Left ventricle myocardium inferior (tissue), 1 donor: Measurements from ENCODE around the gene SLC10A7. TPM values are rescaled to one million over a fixed set of nuclear protein-coding genes. Genes with fewer than 3 reads are reported as not detected.

ENCODE experiments used
- DNase-seq: peaks from one replicate; pipeline ENCODE4 v3.0.0-alpha.2; 2020
- H3K27ac ChIP-seq: fragments of 200-600 bp; replicated peaks from 2 replicates; pipeline ENCODE4 v1.8.0; 2021
- H3K27me3 ChIP-seq: fragments of 200-600 bp; 2 replicates; pipeline ENCODE4 v1.8.0; 2021; ENCODE audit warnings: low read depth
- H3K36me3 ChIP-seq: fragments of 200-600 bp; 2 replicates; pipeline ENCODE4 v1.8.0; 2021
- H3K4me1 ChIP-seq: fragments of 200-600 bp; 2 replicates; pipeline ENCODE4 v1.8.0; 2021
- H3K4me3 ChIP-seq: fragments of 200-600 bp; 2 replicates; pipeline ENCODE4 v1.8.0; 2021; ENCODE audit warnings: mild to moderate bottlenecking, moderate library complexity
- H3K9me3 ChIP-seq: fragments of 200-600 bp; replicated peaks from 2 replicates; pipeline ENCODE4 v1.8.0; 2021
- CTCF ChIP-seq: fragments of 200-600 bp; IDR thresholded peaks from 2 replicates; pipeline ENCODE4 v1.8.0; 2021; ENCODE audit warnings: antibody characterized with exemption, mild to moderate bottlenecking, borderline replicate concordance
- intact Hi-C: fragments of 100-400 bp; cut with micrococcal nuclease; formaldehyde crosslinking; loops from one replicate; pipeline ENCODE4 v1.11.0; 2022
- total RNA-seq: library from RNA; stranded (reverse); fragmentation: NEBNext Ultra II Directional; extraction: Animal tissue kit (Norgen Biotek cat#: 25700); gene quantifications from one replicate; pipeline ENCODE4 v1.2.1, GENCODE V29; 2021
- donor health status: DM: no; HTN: yes; CAD: no; lungs with severe emphysema.

SLC10A7 gene
- total RNA-seq, 1 donor from 2014 or later = 4.3 TPM

GRCh38 chr4:146472404-146472803, 49.3 kb downstream of the SLC10A7 start:
- Histone ChIP-seq H3K36me3 (no peaks in the 10 kb centered on the region), H3K27ac (no peak overlapping the region), H3K4me1 (peaks cover 8% of the 10 kb centered on the region), H3K27me3 (no peaks in the 10 kb centered on the region), H3K9me3 (no peaks in the 10 kb centered on the region), H3K4me3 (no peak overlapping the region)
- TF ChIP-seq CTCF = no peak
- no peak for DNase-seq
- intact Hi-C loops = no loop called here

GRCh38 chr4:146470604-146471003, 51.1 kb downstream of the SLC10A7 start:
- no peak for DNase-seq
- Histone ChIP-seq H3K4me1 (no peaks in the 10 kb centered on the region), H3K4me3 (no peak overlapping the region), H3K9me3 (no peaks in the 10 kb centered on the region), H3K36me3 (no peaks in the 10 kb centered on the region), H3K27ac (no peak overlapping the region), H3K27me3 (no peaks in the 10 kb centered on the region)
- intact Hi-C loops = no loop called here
- TF ChIP-seq CTCF = no peak

GRCh38 chr4:146469022-146469421, 52.7 kb downstream of the SLC10A7 start:
- Histone ChIP-seq H3K27me3 (no peaks in the 10 kb centered on the region), H3K9me3 (no peaks in the 10 kb centered on the region), H3K4me1 (no peaks in the 10 kb centered on the region), H3K36me3 (no peaks in the 10 kb centered on the region), H3K27ac (no peak overlapping the region), H3K4me3 (no peak overlapping the region)
- no peak for TF ChIP-seq CTCF
- DNase-seq = no peak
- intact Hi-C loops = no loop called here

GRCh38 chr4:146465628-146466027, 56.1 kb downstream of the SLC10A7 start:
- Histone ChIP-seq H3K9me3 (no peaks in the 10 kb centered on the region), H3K4me1 (no peaks in the 10 kb centered on the region), H3K36me3 (no peaks in the 10 kb centered on the region), H3K4me3 (no peak overlapping the region), H3K27ac (no peak overlapping the region), H3K27me3 (no peaks in the 10 kb centered on the region)
- intact Hi-C loops = no loop called here
- no peak for TF ChIP-seq CTCF
- no peak for DNase-seq

GRCh38 chr4:146462251-146462650, 59.5 kb downstream of the SLC10A7 start:
- no peak for DNase-seq
- no peak overlapping the region for H3K27ac ChIP-seq
- H3K36me3 ChIP-seq = no peaks in the 10 kb centered on the region
- no peaks in the 10 kb centered on the region for H3K4me1 ChIP-seq
- H3K9me3 ChIP-seq = no peaks in the 10 kb centered on the region
- no peak for TF ChIP-seq CTCF
- intact Hi-C loops = no loop called here
- H3K4me3 ChIP-seq = no peak overlapping the region
- H3K27me3 ChIP-seq = no peaks in the 10 kb centered on the region

- DNase-seq = no peak
- intact Hi-C loops = no loop called here
- H3K4me3 ChIP-seq = no peak overlapping the region
- TF ChIP-seq CTCF = no peak
- no peaks in the 10 kb centered on the region for H3K9me3 ChIP-seq
- no peaks in the 10 kb centered on the region for H3K27me3 ChIP-seq
- no peak overlapping the region for H3K27ac ChIP-seq
- no peaks in the 10 kb centered on the region for H3K36me3 ChIP-seq
- H3K4me1 ChIP-seq = no peaks in the 10 kb centered on the region
Measured at GRCh38 chr4:146458594-146458993, 63.1 kb downstream of the SLC10A7 start.
